ENCODE results near the gene MREG.

MREG gene

DNA sequence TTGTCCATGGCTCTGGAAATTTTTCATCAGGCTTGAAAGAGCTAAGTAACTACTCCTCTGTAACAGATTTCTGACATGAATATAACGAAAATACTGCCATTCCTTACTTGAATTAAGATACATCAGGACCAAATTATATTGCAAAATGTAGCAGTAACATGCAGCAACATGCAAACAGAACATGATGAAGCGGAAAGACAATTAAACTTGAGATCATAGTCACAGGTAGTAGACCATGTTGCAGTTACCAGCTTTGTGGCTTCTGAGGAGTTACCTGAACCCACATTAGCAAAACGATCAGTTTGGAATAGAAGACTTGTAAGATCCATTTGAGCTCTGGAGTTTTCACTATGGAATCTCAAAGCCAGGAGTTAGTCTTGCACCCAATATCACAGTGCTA lies 76.2 kb downstream of the MREG start:
- Histone ChIP-seq H3K4me3 (ENCODE audit: low read depth, low read length) (no peak overlapping the region), H3K36me3 (0 out of 2 replicates have a peak, but pooled peaks cover 2% of the 10 kb centered on the region), H3K9me3 (no peaks in the 10 kb centered on the region), H3K27me3 (no peaks in the 10 kb centered on the region), H3K4me1 (no peaks in the 10 kb centered on the region)
- no peak for DNase-seq
- TF ChIP-seq, protein P1, sequence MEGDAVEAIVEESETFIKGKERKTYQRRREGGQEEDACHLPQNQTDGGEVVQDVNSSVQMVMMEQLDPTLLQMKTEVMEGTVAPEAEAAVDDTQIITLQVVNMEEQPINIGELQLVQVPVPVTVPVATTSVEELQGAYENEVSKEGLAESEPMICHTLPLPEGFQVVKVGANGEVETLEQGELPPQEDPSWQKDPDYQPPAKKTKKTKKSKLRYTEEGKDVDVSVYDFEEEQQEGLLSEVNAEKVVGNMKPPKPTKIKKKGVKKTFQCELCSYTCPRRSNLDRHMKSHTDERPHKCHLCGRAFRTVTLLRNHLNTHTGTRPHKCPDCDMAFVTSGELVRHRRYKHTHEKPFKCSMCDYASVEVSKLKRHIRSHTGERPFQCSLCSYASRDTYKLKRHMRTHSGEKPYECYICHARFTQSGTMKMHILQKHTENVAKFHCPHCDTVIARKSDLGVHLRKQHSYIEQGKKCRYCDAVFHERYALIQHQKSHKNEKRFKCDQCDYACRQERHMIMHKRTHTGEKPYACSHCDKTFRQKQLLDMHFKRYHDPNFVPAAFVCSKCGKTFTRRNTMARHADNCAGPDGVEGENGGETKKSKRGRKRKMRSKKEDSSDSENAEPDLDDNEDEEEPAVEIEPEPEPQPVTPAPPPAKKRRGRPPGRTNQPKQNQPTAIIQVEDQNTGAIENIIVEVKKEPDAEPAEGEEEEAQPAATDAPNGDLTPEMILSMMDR (IDR thresholded peaks at IDR 0.05; ENCODE audit: low read depth, low read length) = no peak

DNA sequence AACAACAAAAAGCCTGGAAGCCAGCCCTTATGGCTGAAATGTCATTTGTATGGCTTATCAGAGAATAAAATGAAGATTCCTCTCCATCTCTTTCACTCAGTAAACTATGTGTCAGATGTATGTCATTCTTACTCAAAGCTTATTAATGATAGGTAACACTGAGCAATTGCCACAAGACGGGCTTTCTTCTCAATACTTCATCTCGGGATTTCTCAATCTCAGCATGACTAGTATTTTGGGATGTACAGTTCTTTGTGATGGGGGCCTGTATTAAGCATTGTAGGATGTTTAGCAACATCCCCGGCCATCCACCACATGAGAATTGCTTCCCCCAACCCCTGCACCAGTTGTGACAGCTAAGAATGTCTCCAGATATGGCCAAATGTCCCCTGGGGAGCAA lies 80.2 kb downstream of the MREG start:
- Histone ChIP-seq H3K9me3 (no peaks in the 10 kb centered on the region), H3K27me3 (no peaks in the 10 kb centered on the region), H3K4me3 (ENCODE audit: low read depth, low read length) (no peak overlapping the region), H3K36me3 (no peaks in the 10 kb centered on the region), H3K4me1 (peaks cover 16% of the 10 kb centered on the region)
- TF ChIP-seq, protein P1 (IDR thresholded peaks at IDR 0.05; ENCODE audit: low read depth, low read length) = no peak
- no peak for DNase-seq

DNA sequence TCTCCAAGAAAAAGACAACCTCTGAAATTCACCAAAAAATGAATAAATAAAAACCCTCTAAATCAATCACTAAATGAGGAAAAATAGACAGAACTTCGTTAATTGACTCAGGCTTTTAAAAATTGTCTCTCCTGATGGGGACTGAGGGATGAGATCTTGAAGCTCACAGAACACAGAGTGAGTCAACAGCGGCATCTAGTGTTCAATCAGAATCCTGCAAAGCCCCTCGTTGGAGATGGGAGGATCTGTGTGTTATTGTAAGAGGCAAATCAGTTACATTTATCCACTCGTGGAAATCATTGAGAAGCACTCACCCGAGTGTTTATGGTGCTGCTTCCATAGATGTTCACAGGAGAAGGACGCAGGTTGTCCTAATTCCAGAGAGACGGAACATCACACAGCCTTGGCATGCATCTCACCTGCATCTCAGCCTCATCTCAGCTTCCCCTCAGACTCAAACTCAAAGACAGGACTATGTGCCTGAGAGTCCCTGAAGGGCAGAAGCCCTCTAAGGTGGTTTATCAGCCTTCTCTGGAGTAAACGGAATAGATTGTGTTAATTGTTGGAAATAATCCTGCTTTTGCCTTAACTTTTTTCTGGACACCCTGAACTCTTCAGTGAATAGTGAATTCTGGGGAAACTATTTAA lies 82.0 kb downstream of the MREG start:
- Histone ChIP-seq H3K4me1 (peaks cover 16% of the 10 kb centered on the region), H3K36me3 (no peaks in the 10 kb centered on the region), H3K4me3 (ENCODE audit: low read depth, low read length) (no peak overlapping the region), H3K9me3 (no peaks in the 10 kb centered on the region), H3K27me3 (no peaks in the 10 kb centered on the region)
- peak; percentile 61 for DNase-seq
- TF ChIP-seq, protein P1 (IDR thresholded peaks at IDR 0.05; ENCODE audit: low read depth, low read length) = peak; percentile 99

DNA sequence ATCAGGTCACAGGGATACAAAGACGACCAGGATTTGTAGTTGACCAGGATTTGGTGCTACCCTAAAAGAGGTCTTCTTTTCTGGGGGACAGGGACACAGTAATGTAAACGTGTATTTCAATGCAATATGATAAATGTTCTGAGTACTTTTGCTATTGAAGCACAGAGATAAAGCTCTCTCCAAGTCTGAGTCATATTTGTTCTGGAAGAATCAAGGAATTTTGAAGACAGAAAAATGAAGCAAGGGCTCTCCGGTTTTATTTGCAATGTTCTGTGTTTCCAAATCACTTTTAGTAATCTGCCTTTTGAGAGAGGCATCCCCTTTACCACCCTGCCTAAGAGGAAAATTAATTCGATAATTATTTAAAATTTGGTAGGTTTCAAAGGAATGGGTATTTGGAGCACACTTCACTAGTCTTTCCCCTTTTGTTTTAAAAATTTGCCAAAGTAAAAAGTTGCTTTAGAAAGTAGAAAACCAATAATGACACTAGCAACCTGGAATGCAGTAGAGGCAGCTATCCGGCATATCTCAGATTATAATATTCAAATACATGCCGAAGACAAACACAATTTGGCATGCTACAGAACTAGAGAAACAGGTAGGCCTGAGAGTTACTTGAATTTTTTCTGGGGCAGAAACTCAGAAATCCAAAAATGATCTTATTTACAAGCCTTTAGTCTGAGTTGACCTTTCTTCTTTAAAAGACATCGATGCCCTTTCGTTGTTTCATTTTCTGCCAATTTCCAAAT lies 82.7 kb downstream of the MREG start:
- TF ChIP-seq, protein P1 (IDR thresholded peaks at IDR 0.05; ENCODE audit: low read depth, low read length) = no peak
- peaks cover 16% of the 10 kb centered on the region for H3K4me1 ChIP-seq

DNA sequence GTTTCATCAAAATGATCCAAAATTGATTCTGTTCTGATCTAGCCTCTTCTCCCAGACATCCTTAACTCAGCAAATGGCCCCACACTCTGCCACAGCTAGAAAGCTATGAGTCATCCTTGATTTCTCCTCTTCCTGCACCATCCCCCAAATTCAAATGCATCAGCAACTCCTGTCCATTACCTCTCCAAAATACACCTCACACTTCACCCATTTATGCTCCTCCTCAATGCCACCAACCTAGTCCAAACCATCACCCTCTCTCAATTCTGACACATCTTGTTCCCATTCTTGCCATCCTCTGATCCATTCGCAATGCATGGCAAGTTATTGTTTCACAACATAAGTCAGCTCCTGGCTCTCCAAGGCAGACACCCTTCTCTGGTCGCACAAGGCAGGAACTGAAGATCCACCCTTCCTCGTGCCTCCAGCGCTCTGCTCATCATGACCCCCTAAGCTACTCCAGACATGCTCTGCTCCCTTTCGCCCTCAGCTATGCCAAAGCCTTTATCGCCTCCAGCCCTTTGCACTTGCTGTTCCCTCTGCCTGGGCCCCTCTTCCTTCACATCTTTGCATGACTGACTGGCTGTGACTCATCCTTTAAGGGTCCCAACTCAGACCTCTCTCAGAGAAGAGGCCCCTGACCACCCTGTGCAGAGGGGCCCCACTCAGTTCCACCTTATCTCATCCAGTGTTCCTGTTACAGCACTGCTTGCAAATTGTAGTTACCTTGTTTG lies 83.6 kb downstream of the MREG start:
- DNase-seq = no peak
- Histone ChIP-seq H3K36me3 (no peaks in the 10 kb centered on the region), H3K27me3 (no peaks in the 10 kb centered on the region), H3K4me3 (ENCODE audit: low read depth, low read length) (no peak overlapping the region), H3K9me3 (no peaks in the 10 kb centered on the region), H3K4me1 (peaks cover 16% of the 10 kb centered on the region)
- TF ChIP-seq, protein P1 (IDR thresholded peaks at IDR 0.05; ENCODE audit: low read depth, low read length) = no peak

More for the DNA sequence above, 82.7 kb downstream of the MREG start:
- Histone ChIP-seq H3K36me3 (no peaks in the 10 kb centered on the region), H3K4me3 (ENCODE audit: low read depth, low read length) (no peak overlapping the region), H3K27me3 (no peaks in the 10 kb centered on the region), H3K9me3 (no peaks in the 10 kb centered on the region)
- DNase-seq = no peak

All from BE2C (cell line).